ENCODE results near the gene LIMS2.

LIMS2 gene

GRCh38 chr2:127704641-127705390, 29.5 kb upstream of the LIMS2 start:
- no peak overlapping the region for H3K27ac Mint-ChIP-seq
- no peaks in the 10 kb centered on the region for H3K27me3 Mint-ChIP-seq
- no peak for ATAC-seq
- H3K4me1 Mint-ChIP-seq: peaks cover 48% of the 10 kb centered on the region
- no peaks in the 10 kb centered on the region for H3K9me3 Mint-ChIP-seq
- H3K4me3 Mint-ChIP-seq: no peak overlapping the region
- no peak for DNase-seq

- ATAC-seq (no peak), DNase-seq (no peak)
- peak overlapping the region in 1 of 2 donors; percentile 21 for H3K4me3 Mint-ChIP-seq
- H3K27ac Mint-ChIP-seq: no peak overlapping the region
- no peaks in the 10 kb centered on the region for H3K9me3 Mint-ChIP-seq
- H3K4me1 Mint-ChIP-seq: peaks cover 48% of the 10 kb centered on the region
- H3K27me3 Mint-ChIP-seq: no peaks in the 10 kb centered on the region
Observed at GRCh38 chr2:127703282-127703681, 28.0 kb upstream of the LIMS2 start.

GRCh38 chr2:127702395-127703009, 27.2 kb upstream of the LIMS2 start:
- peak overlapping the region; percentile 82 to 88 for H3K27ac Mint-ChIP-seq
- H3K27me3 Mint-ChIP-seq: no peaks in the 10 kb centered on the region
- peaks cover 45% of the 10 kb centered on the region for H3K4me1 Mint-ChIP-seq
- peak overlapping the region; percentile 88 to 90 for H3K4me3 Mint-ChIP-seq
- no peaks in the 10 kb centered on the region for H3K9me3 Mint-ChIP-seq
- DNase-seq: no peak
- ATAC-seq: no peak

- Mint-ChIP-seq H3K27me3 (peaks cover 4% of the 10 kb centered on the region), H3K4me3 (peak overlapping the region; percentile 92 to 95), H3K4me1 (peaks cover 44% of the 10 kb centered on the region), H3K27ac (peak overlapping the region; percentile 88 to 99), H3K9me3 (no peaks in the 10 kb centered on the region)
- DNase-seq (peak; percentile 84 to 89), ATAC-seq (peak; percentile 88)
Observed at GRCh38 chr2:127701651-127702394, 26.5 kb upstream of the LIMS2 start.

GRCh38 chr2:127701193-127701650, 25.9 kb upstream of the LIMS2 start, which contains the start of gene SFT2D3:
TSS of gene SFT2D3 (plus strand) at chr2:127701497. CDS start at chr2:127701529, 32 bp downstream.
- peak; percentile 81 for ATAC-seq
- Mint-ChIP-seq H3K27me3 (peaks cover 7% of the 10 kb centered on the region), H3K4me3 (peak within 1 kb of the TSS; percentile 92 to 95), H3K9me3 (no peaks in the 10 kb centered on the region), H3K27ac (peak within 1 kb of the TSS; percentile 98 to 99), H3K4me1 (peaks cover 39% of the 10 kb centered on the region)
- peak; percentile 91 to 94 for DNase-seq

- peaks cover 7% of the 10 kb centered on the region for H3K27me3 Mint-ChIP-seq
- H3K27ac Mint-ChIP-seq: peak overlapping the region; percentile 98 to 99
- no peaks in the 10 kb centered on the region for H3K9me3 Mint-ChIP-seq
- peaks cover 36% of the 10 kb centered on the region for H3K4me1 Mint-ChIP-seq
- peak overlapping the region; percentile 92 to 95 for H3K4me3 Mint-ChIP-seq
- ATAC-seq (peak; percentile 4), DNase-seq (peak in 1 of 2 donors; percentile 33)
Observed at GRCh38 chr2:127700527-127701192, 25.3 kb upstream of the LIMS2 start.

- DNase-seq: no peak
- Mint-ChIP-seq H3K9me3 (no peaks in the 10 kb centered on the region), H3K27ac (no peak overlapping the region), H3K4me3 (no peak overlapping the region), H3K27me3 (peaks cover 7% of the 10 kb centered on the region), H3K4me1 (peaks cover 22% of the 10 kb centered on the region)
- no peak for ATAC-seq
Observed at GRCh38 chr2:127698553-127699355, 23.4 kb upstream of the LIMS2 start.

GRCh38 chr2:127697482-127698180, 22.3 kb upstream of the LIMS2 start:
- no peak overlapping the region for H3K27ac Mint-ChIP-seq
- no peaks in the 10 kb centered on the region for H3K9me3 Mint-ChIP-seq
- H3K27me3 Mint-ChIP-seq: peaks cover 7% of the 10 kb centered on the region
- peaks cover 14% of the 10 kb centered on the region for H3K4me1 Mint-ChIP-seq
- ATAC-seq: no peak
- no peak for DNase-seq
- no peak overlapping the region for H3K4me3 Mint-ChIP-seq

GRCh38 chr2:127695491-127696472, 20.5 kb upstream of the LIMS2 start:
- DNase-seq (peak; percentile 53 to 57), ATAC-seq (peak; percentile 80)
- Mint-ChIP-seq H3K4me1 (peaks cover 8% of the 10 kb centered on the region), H3K9me3 (peaks cover 10 to 15% of the 10 kb centered on the region in 2 donors), H3K27me3 (peaks cover 7% of the 10 kb centered on the region), H3K27ac (peak overlapping the region in 1 of 2 donors; percentile 37), H3K4me3 (no peak overlapping the region)

- ATAC-seq: no peak
- H3K9me3 Mint-ChIP-seq: peaks cover 14 to 21% of the 10 kb centered on the region in 2 donors
- peaks cover 7% of the 10 kb centered on the region for H3K27me3 Mint-ChIP-seq
- H3K4me1 Mint-ChIP-seq: no peaks in the 10 kb centered on the region
- no peak for DNase-seq
- no peak overlapping the region for H3K4me3 Mint-ChIP-seq
- no peak overlapping the region for H3K27ac Mint-ChIP-seq
Observed at GRCh38 chr2:127694986-127695385, 19.7 kb upstream of the LIMS2 start.

GRCh38 chr2:127690696-127691095, 15.4 kb upstream of the LIMS2 start:
- Mint-ChIP-seq H3K4me1 (no peaks in the 10 kb centered on the region), H3K27ac (no peak overlapping the region), H3K9me3 (peaks cover 21 to 31% of the 10 kb centered on the region in 2 donors), H3K27me3 (no peaks in the 10 kb centered on the region), H3K4me3 (no peak overlapping the region)
- DNase-seq (no peak), ATAC-seq (no peak)

GRCh38 chr2:127688405-127688804, 13.1 kb upstream of the LIMS2 start:
- no peaks in the 10 kb centered on the region for H3K4me1 Mint-ChIP-seq
- no peak overlapping the region for H3K4me3 Mint-ChIP-seq
- no peak for DNase-seq
- no peak overlapping the region for H3K27ac Mint-ChIP-seq
- ATAC-seq: no peak
- peaks cover 21 to 31% of the 10 kb centered on the region in 2 donors for H3K9me3 Mint-ChIP-seq
- H3K27me3 Mint-ChIP-seq: no peaks in the 10 kb centered on the region

GRCh38 chr2:127685410-127686080, 10.2 kb upstream of the LIMS2 start:
- Mint-ChIP-seq H3K27ac (peak overlapping the region; percentile 28 to 40), H3K9me3 (peaks cover 10 to 14% of the 10 kb centered on the region in 2 donors), H3K4me3 (no peak overlapping the region), H3K4me1 (peaks cover 6% of the 10 kb centered on the region), H3K27me3 (peaks cover 8% of the 10 kb centered on the region)
- ATAC-seq: no peak
- no peak for DNase-seq
